Natural killer cell (primary cell): ENCODE measurements around the gene SORBS2. TPM values are rescaled to one million over a fixed set of nuclear protein-coding genes. Genes with fewer than 3 reads are reported as not detected.

Experiments
- ATAC-seq, 3 donors: fragments of 150-1000 bp in 2 of 3; fragments of 200-7000 bp in 1 of 3; cut with Tn5 transposase; 1 replicate in 1 of 3; 2 replicates in 2 of 3; pipeline ENCODE4 v1.10.0; 2021; ENCODE audit warnings: mild to moderate bottlenecking in 2 of 3, moderate library complexity in 2 of 3
- DNase-seq, 2 donors: peaks; one replicate each; pipeline versions ENCODE4 v3.0.0 to v3.0.0-alpha.2; 2013 to 2021; ENCODE audit warnings: mixed read lengths in 1 of 2
- H3K27ac ChIP-seq: one replicate; pipeline ENCODE4 v1.5.1; 2013; ENCODE audit warnings: mild to moderate bottlenecking, low read length
- H3K27me3 ChIP-seq: one replicate; pipeline ENCODE4 v1.6.1; 2013; ENCODE audit warnings: low read length; ENCODE audit not compliant: control insufficient read depth, insufficient read depth
- H3K36me3 ChIP-seq: one replicate; pipeline ENCODE4 v1.6.1; 2013; ENCODE audit warnings: low read length; ENCODE audit not compliant: control insufficient read depth, insufficient read depth
- H3K4me1 ChIP-seq: one replicate; pipeline ENCODE4 v1.6.1; 2013; ENCODE audit warnings: low read length; ENCODE audit not compliant: control insufficient read depth, insufficient read depth
- H3K4me3 ChIP-seq: one replicate; pipeline ENCODE4 v1.5.1; 2013; ENCODE audit warnings: low read length
- H3K9me3 ChIP-seq: one replicate; pipeline ENCODE4 v1.6.1; 2013; ENCODE audit warnings: low read length; ENCODE audit not compliant: control insufficient read depth, insufficient read depth
- H3K27ac Mint-ChIP-seq, 2 donors: one replicate each; pipeline ENCODE4 v1.8.0; 2022; ENCODE audit warnings: mild to moderate bottlenecking in 2 of 2, mixed read lengths in 2 of 2, moderate library complexity in 1 of 2
- H3K27me3 Mint-ChIP-seq, 2 donors: one replicate each; pipeline ENCODE4 v1.8.0; 2022; ENCODE audit warnings: low read depth in 2 of 2, mixed read lengths in 2 of 2
- H3K36me3 Mint-ChIP-seq: one replicate; pipeline ENCODE4 v1.8.0; 2022; ENCODE audit warnings: mixed read lengths
- H3K4me1 Mint-ChIP-seq, 2 donors: one replicate each; pipeline ENCODE4 v1.8.0; 2022; ENCODE audit warnings: mixed read lengths in 2 of 2
- H3K4me3 Mint-ChIP-seq: one replicate; pipeline ENCODE4 v1.8.0; 2022; ENCODE audit warnings: mild to moderate bottlenecking, moderate library complexity, mixed read lengths
- H3K9me3 Mint-ChIP-seq, 2 donors: one replicate each; pipeline ENCODE4 v1.8.0; 2022; ENCODE audit warnings: mixed read lengths in 2 of 2
- CTCF ChIP-seq: fragments of 200-600 bp; IDR thresholded peaks from one replicate; pipeline ENCODE4 v1.8.0; 2022; ENCODE audit warnings: antibody characterized with exemption
- WGBS: methylation state at CpG from one replicate; pipeline ENCODE4 v1.1.7; 2013; ENCODE audit warnings: missing lambda C conversion rate; ENCODE audit not compliant: insufficient coverage; 5-methylcytosine and 5-hydroxymethylcytosine counted together
- intact Hi-C: fragments of 100-400 bp; cut with micrococcal nuclease; formaldehyde crosslinking; loops from one replicate; pipeline ENCODE4 v1.14.2; 2022
- total RNA-seq, 4 donors: library from RNA; stranded (reverse); fragments of 120-200 nt in 1 of 4; gene quantifications; one replicate each; pipeline versions ENCODE4 v1.2.3 to v1.2.4, GENCODE V29; 2013 to 2022

Gene SORBS2
- total RNA-seq, 3 donors from 2014 or later (not counting 1 experiment from before 2014, with no cell fraction given): 10.2 to 15.6 (median 13.5) TPM

- intact Hi-C loops: no loop called here
- WGBS: 81% methylated on average over 3 of the region's 3 CpGs
- Histone ChIP-seq H3K36me3 (no peaks in the 10 kb centered on the region), H3K4me3 (no peak overlapping the region), H3K4me1 (no peaks in the 10 kb centered on the region), H3K27ac (no peak overlapping the region), H3K9me3 (no peaks in the 10 kb centered on the region), H3K27me3 (no peaks in the 10 kb centered on the region)
- Mint-ChIP-seq H3K27me3 (peaks cover 0 to 10% of the 10 kb centered on the region in 2 donors), H3K27ac (no peak overlapping the region), H3K4me1 (no peaks in the 10 kb centered on the region), H3K36me3 (no peaks in the 10 kb centered on the region), H3K9me3 (peaks cover 2 to 3% of the 10 kb centered on the region in 2 donors), H3K4me3 (no peak overlapping the region)
- no peak for TF ChIP-seq CTCF
- ATAC-seq (no peak), DNase-seq (no peak)
Observed at GRCh38 chr4:185754961-185755360, 57.0 kb downstream of the SORBS2 start.

- Mint-ChIP-seq H3K4me3 (no peak overlapping the region), H3K36me3 (no peaks in the 10 kb centered on the region), H3K9me3 (peaks cover 0 to 2% of the 10 kb centered on the region in 2 donors), H3K27ac (no peak overlapping the region), H3K4me1 (no peaks in the 10 kb centered on the region), H3K27me3 (peaks cover 0 to 6% of the 10 kb centered on the region in 2 donors)
- Histone ChIP-seq H3K36me3 (no peaks in the 10 kb centered on the region), H3K9me3 (no peaks in the 10 kb centered on the region), H3K27me3 (no peaks in the 10 kb centered on the region), H3K4me1 (no peaks in the 10 kb centered on the region), H3K27ac (no peak overlapping the region), H3K4me3 (no peak overlapping the region)
- WGBS: 45% methylated on average over 5 of the region's 5 CpGs
- DNase-seq (no peak), ATAC-seq (no peak)
- no peak for TF ChIP-seq CTCF
- intact Hi-C loops: no loop called here
Observed at GRCh38 chr4:185752872-185753271, 59.1 kb downstream of the SORBS2 start.

- ATAC-seq: no peak
Observed at GRCh38 chr4:185749858-185750257, 62.1 kb downstream of the SORBS2 start.

More at GRCh38 chr4:185749858-185750257, 62.1 kb downstream of the SORBS2 start:
- 98% methylated on average over 5 of the region's 5 CpGs for WGBS
- Mint-ChIP-seq H3K27me3 (peaks cover under 1 to 6% of the 10 kb centered on the region in 2 donors), H3K4me3 (no peak overlapping the region), H3K9me3 (peaks cover 0 to 2% of the 10 kb centered on the region in 2 donors), H3K4me1 (no peaks in the 10 kb centered on the region), H3K36me3 (no peaks in the 10 kb centered on the region), H3K27ac (no peak overlapping the region)
- H3K36me3 ChIP-seq: no peaks in the 10 kb centered on the region
- H3K4me1 ChIP-seq: no peaks in the 10 kb centered on the region
- no peak for DNase-seq
- no peaks in the 10 kb centered on the region for H3K9me3 ChIP-seq
- no peak overlapping the region for H3K4me3 ChIP-seq
- H3K27ac ChIP-seq: no peak overlapping the region
- TF ChIP-seq CTCF: no peak
- intact Hi-C loops: no loop called here
- H3K27me3 ChIP-seq: no peaks in the 10 kb centered on the region
